GM23338 (cell line): ENCODE measurements around the gene IL6. TPM values are rescaled to one million over a fixed set of nuclear protein-coding genes. Genes with fewer than 3 reads are reported as not detected.

Experiments used
- ATAC-seq: fragments of 200-7000 bp; cut with Tn5 transposase; 3 replicates; pipeline ENCODE4 v1.9.1; 2020
- DNase-seq: peaks from one replicate; pipeline ENCODE4 v3.0.0-alpha.2; 2015; ENCODE audit warnings: low spot score
- H2AFZ ChIP-seq: fragments of 200-600 bp; sonication (generic); 2 replicates; pipeline ENCODE4 v1.8.0; 2016; ENCODE audit warnings: antibody characterized with exemption, mild to moderate bottlenecking, moderate library complexity
- H3F3A ChIP-seq: fragments of 200-600 bp; sonication (generic); replicated peaks from 2 replicates; pipeline ENCODE4 v1.8.0; 2017; ENCODE audit warnings: antibody characterized with exemption, mixed run types, low read depth
- H3K27ac ChIP-seq: fragments of 200-600 bp; sonication (generic); 2 replicates; pipeline ENCODE4 v1.6.1; 2016; ENCODE audit warnings: low read depth
- H3K27me3 ChIP-seq: fragments of 200-600 bp; sonication (generic); 2 replicates; pipeline ENCODE4 v1.8.0; 2016; ENCODE audit warnings: mild to moderate bottlenecking, mixed run types, moderate library complexity; ENCODE audit not compliant: insufficient read depth
- H3K36me3 ChIP-seq: fragments of 200-600 bp; sonication (generic); 2 replicates; pipeline ENCODE4 v1.8.0; 2016; ENCODE audit warnings: mild to moderate bottlenecking; ENCODE audit not compliant: insufficient read depth
- H3K4me1 ChIP-seq: fragments of 200-600 bp; sonication (generic); 2 replicates; pipeline ENCODE4 v1.8.0; 2016; ENCODE audit warnings: mild to moderate bottlenecking, moderate library complexity; ENCODE audit not compliant: insufficient read depth
- H3K4me2 ChIP-seq: fragments of 200-600 bp; sonication (generic); 2 replicates; pipeline ENCODE4 v1.7.1; 2017; ENCODE audit warnings: mixed run types
- H3K4me3 ChIP-seq: fragments of 200-600 bp; sonication (generic); 2 replicates; pipeline ENCODE4 v1.6.1; 2016; ENCODE audit warnings: mixed run types
- H3K79me2 ChIP-seq: fragments of 200-600 bp; sonication (generic); replicated peaks from 2 replicates; pipeline ENCODE4 v1.8.0; 2017; ENCODE audit warnings: mild to moderate bottlenecking; ENCODE audit not compliant: insufficient read depth
- H3K9me2 ChIP-seq: fragments of 200-600 bp; sonication (generic); 2 replicates; pipeline ENCODE4 v1.8.0; 2017; ENCODE audit not compliant: insufficient read depth
- H4K20me1 ChIP-seq: fragments of 200-600 bp; sonication (generic); replicated peaks from 2 replicates; pipeline ENCODE4 v1.8.0; 2017; ENCODE audit warnings: mild to moderate bottlenecking; ENCODE audit not compliant: insufficient read depth
- H3K27ac Mint-ChIP-seq: 2 replicates; pipeline ENCODE4 v1.8.0; 2020; ENCODE audit warnings: inconsistent platforms, mild to moderate bottlenecking, moderate library complexity, mixed read lengths
- H3K27me3 Mint-ChIP-seq: 3 replicates; pipeline ENCODE4 v1.8.0; 2022; ENCODE audit warnings: low read depth, mild to moderate bottlenecking, moderate library complexity, mixed read lengths, inconsistent platforms; ENCODE audit not compliant: insufficient read depth, poor library complexity
- H3K36me3 Mint-ChIP-seq: 3 replicates; pipeline ENCODE4 v1.8.0; 2021; ENCODE audit warnings: low read depth, mild to moderate bottlenecking, inconsistent platforms, moderate library complexity, mixed read lengths
- H3K4me1 Mint-ChIP-seq: 3 replicates; pipeline ENCODE4 v1.8.0; 2020; ENCODE audit warnings: mild to moderate bottlenecking, inconsistent platforms, mixed read lengths
- H3K4me3 Mint-ChIP-seq: 3 replicates; pipeline ENCODE4 v1.8.0; 2021; ENCODE audit warnings: moderate library complexity, mild to moderate bottlenecking, inconsistent platforms, mixed read lengths
- H3K9me3 Mint-ChIP-seq: 3 replicates; pipeline ENCODE4 v1.8.0; 2020; ENCODE audit warnings: moderate library complexity, mild to moderate bottlenecking, inconsistent platforms, mixed read lengths
- CREB1 ChIP-seq: fragments of 250-450 bp; sonication (Bioruptor Pico); IDR thresholded peaks from 2 replicates; pipeline ENCODE4 v1.5.0; 2020; ENCODE audit warnings: low read depth, mild to moderate bottlenecking, moderate library complexity
- CTCF ChIP-seq, 2 experiments: fragments of 200-600 bp in 1 of 2; sonication (generic) in 1 of 2; conservative IDR thresholded peaks; 2 replicates each; pipeline versions ENCODE4 v1.5.1 to v1.6.1; 2016 to 2017; ENCODE audit warnings: antibody characterized with exemption in 2 of 2, low read depth in 2 of 2, mild to moderate bottlenecking in 2 of 2, moderate library complexity in 1 of 2
- EZH2 ChIP-seq: fragments of 200-600 bp; sonication (generic); IDR thresholded peaks from one replicate; pipeline ENCODE4 v1.8.0; 2017; ENCODE audit warnings: antibody characterized with exemption, mild to moderate bottlenecking, low read depth; ENCODE audit not compliant: unreplicated experiment
- EZH2phosphoT487 ChIP-seq: fragments of 200-600 bp; sonication (generic); IDR thresholded peaks from one replicate; pipeline ENCODE4 v1.8.1; 2018; ENCODE audit warnings: antibody characterized with exemption; ENCODE audit not compliant: unreplicated experiment
- JUNB ChIP-seq: IDR thresholded peaks from one replicate; pipeline ENCODE4 v1.6.1; 2016; ENCODE audit warnings: antibody characterized with exemption; ENCODE audit not compliant: unreplicated experiment
- NANOG ChIP-seq: IDR thresholded peaks from 2 replicates; pipeline ENCODE4 v1.6.1; 2016; ENCODE audit warnings: antibody characterized with exemption, borderline replicate concordance
- POLR2AphosphoS5 ChIP-seq: IDR thresholded peaks from 2 replicates; pipeline ENCODE4 v1.6.1; 2016; ENCODE audit warnings: antibody characterized with exemption, low read depth
- REST ChIP-seq: IDR thresholded peaks from one replicate; pipeline ENCODE4 v1.6.1; 2018; ENCODE audit warnings: antibody characterized with exemption; ENCODE audit not compliant: unreplicated experiment
- STAT1 ChIP-seq: IDR thresholded peaks from one replicate; pipeline ENCODE4 v1.6.1; 2016; ENCODE audit warnings: antibody characterized with exemption; ENCODE audit not compliant: unreplicated experiment
- ZNF114 ChIP-seq: fragments of 250-450 bp; sonication (Bioruptor Pico); IDR thresholded peaks from 2 replicates; pipeline ENCODE4 v1.5.0; 2020; ENCODE audit warnings: mild to moderate bottlenecking, moderate library complexity
- ZNF331 ChIP-seq: fragments of 250-450 bp; sonication (Bioruptor Pico); IDR thresholded peaks from 2 replicates; pipeline ENCODE4 v1.5.0; 2020; ENCODE audit warnings: low read depth, mild to moderate bottlenecking, moderate library complexity
- polyA plus RNA-seq: library from polyadenylated mRNA; unstranded; fragments of >200 nt; fragmentation: Nextera tagmentation; extraction: Ambion mirVana; gene quantifications from 2 replicates; pipeline ENCODE4 v1.2.1, GENCODE V29; 2016
- total RNA-seq: library from RNA; depleted of rRNA; stranded (reverse); fragments of >200 nt; shearing (Covaris generic); gene quantifications from 2 replicates; pipeline ENCODE4 v1.2.3, GENCODE V29; 2014
- TF ChIP-seq, protein P1 (sequence below): IDR thresholded peaks from 2 replicates; pipeline ENCODE4 v1.6.1; 2016; ENCODE audit warnings: antibody characterized with exemption
- TF ChIP-seq, protein P2 (sequence below): fragments of 250-450 bp; sonication (Bioruptor Pico); IDR thresholded peaks from 2 replicates; pipeline ENCODE4 v1.5.0; 2020; ENCODE audit warnings: mild to moderate bottlenecking, moderate library complexity

IL6 gene
- total and polyA plus RNA-seq, 2 experiments from 2014 or later = 1.6 TPM; not detected in 1

- Histone ChIP-seq H3K36me3 (no peaks in the 10 kb centered on the region), H3F3A (no peaks in the 10 kb centered on the region), H4K20me1 (no peaks in the 10 kb centered on the region), H3K4me3 (no peak overlapping the region), H3K27ac (no peak overlapping the region), H3K4me1 (no peaks in the 10 kb centered on the region), H3K27me3 (no peaks in the 10 kb centered on the region), H2AFZ (no peak overlapping the region), H3K9me2 (0 out of 2 replicates have a peak, but pooled peaks cover 5% of the 10 kb centered on the region), H3K4me2 (no peak overlapping the region), H3K79me2 (no peaks in the 10 kb centered on the region)
- TF ChIP-seq ZNF114 (CRISPR knock-in tag) = no peak
- TF ChIP-seq, protein P1, sequence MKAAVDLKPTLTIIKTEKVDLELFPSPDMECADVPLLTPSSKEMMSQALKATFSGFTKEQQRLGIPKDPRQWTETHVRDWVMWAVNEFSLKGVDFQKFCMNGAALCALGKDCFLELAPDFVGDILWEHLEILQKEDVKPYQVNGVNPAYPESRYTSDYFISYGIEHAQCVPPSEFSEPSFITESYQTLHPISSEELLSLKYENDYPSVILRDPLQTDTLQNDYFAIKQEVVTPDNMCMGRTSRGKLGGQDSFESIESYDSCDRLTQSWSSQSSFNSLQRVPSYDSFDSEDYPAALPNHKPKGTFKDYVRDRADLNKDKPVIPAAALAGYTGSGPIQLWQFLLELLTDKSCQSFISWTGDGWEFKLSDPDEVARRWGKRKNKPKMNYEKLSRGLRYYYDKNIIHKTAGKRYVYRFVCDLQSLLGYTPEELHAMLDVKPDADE = no peak
- no peak for TF ChIP-seq EZH2
- TF ChIP-seq EZH2phosphoT487 = no peak
- TF ChIP-seq, protein P2, sequence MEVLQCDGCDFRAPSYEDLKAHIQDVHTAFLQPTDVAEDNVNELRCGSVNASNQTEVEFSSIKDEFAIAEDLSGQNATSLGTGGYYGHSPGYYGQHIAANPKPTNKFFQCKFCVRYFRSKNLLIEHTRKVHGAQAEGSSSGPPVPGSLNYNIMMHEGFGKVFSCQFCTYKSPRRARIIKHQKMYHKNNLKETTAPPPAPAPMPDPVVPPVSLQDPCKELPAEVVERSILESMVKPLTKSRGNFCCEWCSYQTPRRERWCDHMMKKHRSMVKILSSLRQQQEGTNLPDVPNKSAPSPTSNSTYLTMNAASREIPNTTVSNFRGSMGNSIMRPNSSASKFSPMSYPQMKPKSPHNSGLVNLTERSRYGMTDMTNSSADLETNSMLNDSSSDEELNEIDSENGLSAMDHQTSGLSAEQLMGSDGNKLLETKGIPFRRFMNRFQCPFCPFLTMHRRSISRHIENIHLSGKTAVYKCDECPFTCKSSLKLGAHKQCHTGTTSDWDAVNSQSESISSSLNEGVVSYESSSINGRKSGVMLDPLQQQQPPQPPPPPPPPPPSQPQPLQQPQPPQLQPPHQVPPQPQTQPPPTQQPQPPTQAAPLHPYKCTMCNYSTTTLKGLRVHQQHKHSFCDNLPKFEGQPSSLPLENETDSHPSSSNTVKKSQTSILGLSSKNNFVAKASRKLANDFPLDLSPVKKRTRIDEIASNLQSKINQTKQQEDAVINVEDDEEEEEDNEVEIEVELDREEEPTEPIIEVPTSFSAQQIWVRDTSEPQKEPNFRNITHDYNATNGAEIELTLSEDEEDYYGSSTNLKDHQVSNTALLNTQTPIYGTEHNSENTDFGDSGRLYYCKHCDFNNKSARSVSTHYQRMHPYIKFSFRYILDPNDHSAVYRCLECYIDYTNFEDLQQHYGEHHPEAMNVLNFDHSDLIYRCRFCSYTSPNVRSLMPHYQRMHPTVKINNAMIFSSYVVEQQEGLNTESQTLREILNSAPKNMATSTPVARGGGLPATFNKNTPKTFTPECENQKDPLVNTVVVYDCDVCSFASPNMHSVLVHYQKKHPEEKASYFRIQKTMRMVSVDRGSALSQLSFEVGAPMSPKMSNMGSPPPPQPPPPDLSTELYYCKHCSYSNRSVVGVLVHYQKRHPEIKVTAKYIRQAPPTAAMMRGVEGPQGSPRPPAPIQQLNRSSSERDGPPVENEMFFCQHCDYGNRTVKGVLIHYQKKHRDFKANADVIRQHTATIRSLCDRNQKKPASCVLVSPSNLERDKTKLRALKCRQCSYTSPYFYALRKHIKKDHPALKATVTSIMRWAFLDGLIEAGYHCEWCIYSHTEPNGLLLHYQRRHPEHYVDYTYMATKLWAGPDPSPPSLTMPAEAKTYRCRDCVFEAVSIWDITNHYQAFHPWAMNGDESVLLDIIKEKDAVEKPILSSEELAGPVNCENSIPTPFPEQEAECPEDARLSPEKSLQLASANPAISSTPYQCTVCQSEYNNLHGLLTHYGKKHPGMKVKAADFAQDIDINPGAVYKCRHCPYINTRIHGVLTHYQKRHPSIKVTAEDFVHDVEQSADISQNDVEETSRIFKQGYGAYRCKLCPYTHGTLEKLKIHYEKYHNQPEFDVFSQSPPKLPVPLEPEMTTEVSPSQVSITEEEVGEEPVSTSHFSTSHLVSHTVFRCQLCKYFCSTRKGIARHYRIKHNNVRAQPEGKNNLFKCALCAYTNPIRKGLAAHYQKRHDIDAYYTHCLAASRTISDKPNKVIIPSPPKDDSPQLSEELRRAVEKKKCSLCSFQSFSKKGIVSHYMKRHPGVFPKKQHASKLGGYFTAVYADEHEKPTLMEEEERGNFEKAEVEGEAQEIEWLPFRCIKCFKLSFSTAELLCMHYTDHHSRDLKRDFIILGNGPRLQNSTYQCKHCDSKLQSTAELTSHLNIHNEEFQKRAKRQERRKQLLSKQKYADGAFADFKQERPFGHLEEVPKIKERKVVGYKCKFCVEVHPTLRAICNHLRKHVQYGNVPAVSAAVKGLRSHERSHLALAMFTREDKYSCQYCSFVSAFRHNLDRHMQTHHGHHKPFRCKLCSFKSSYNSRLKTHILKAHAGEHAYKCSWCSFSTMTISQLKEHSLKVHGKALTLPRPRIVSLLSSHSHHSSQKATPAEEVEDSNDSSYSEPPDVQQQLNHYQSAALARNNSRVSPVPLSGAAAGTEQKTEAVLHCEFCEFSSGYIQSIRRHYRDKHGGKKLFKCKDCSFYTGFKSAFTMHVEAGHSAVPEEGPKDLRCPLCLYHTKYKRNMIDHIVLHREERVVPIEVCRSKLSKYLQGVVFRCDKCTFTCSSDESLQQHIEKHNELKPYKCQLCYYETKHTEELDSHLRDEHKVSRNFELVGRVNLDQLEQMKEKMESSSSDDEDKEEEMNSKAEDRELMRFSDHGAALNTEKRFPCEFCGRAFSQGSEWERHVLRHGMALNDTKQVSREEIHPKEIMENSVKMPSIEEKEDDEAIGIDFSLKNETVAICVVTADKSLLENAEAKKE (CRISPR knock-in tag) = no peak
- TF ChIP-seq REST = no peak
- no peak for TF ChIP-seq STAT1
- TF ChIP-seq ZNF331 (CRISPR knock-in tag) = no peak
- no peak for TF ChIP-seq NANOG
- no peak for TF ChIP-seq CTCF (conservative IDR thresholded peaks at IDR 0.05; ENCODE audit: low read depth in 2 of 2)
- no peak for TF ChIP-seq CREB1
- no peak for TF ChIP-seq POLR2AphosphoS5
- no peak for TF ChIP-seq JUNB
- H3K36me3 Mint-ChIP-seq = no peaks in the 10 kb centered on the region
- no peaks in the 10 kb centered on the region for H3K27me3 Mint-ChIP-seq
- no peak for DNase-seq
- H3K4me3 Mint-ChIP-seq = no peak overlapping the region
- H3K4me1 Mint-ChIP-seq = peaks cover under 1% of the 10 kb centered on the region; the same call in 1 of the 3 replicates
- no peak overlapping the region for H3K27ac Mint-ChIP-seq
- 0 out of 3 replicates have a peak, but pooled peaks cover 3% of the 10 kb centered on the region for H3K9me3 Mint-ChIP-seq
- no peak for ATAC-seq
Measured at GRCh38 chr7:22733761-22734160, 6.8 kb downstream of the IL6 start.
